Peyer's patch (tissue), 4 donors: ENCODE measurements around the gene SCARB1.

Experiments
- POLR2A ChIP-seq, 2 donors: fragments of 450-650 bp; IDR thresholded peaks; one replicate each; pipeline ENCODE4 v1.5.1; 2017; ENCODE audit warnings: antibody characterized with exemption in 2 of 2, mild to moderate bottlenecking in 2 of 2, moderate library complexity in 2 of 2
- TF ChIP-seq, protein P1 (sequence below), 6 experiments: fragments of 450-650 bp in 4 of 6; fragments of 200-600 bp in 2 of 6; sonication (generic) in 1 of 6; IDR thresholded peaks; one replicate each; pipeline ENCODE4 v1.5.1; 2017 to 2019; ENCODE audit warnings: antibody characterized with exemption in 6 of 6, mild to moderate bottlenecking in 3 of 6, moderate library complexity in 1 of 6

GRCh38 chr12:124869059-124869665, 5.5 kb upstream of the SCARB1 start:
- TF ChIP-seq, protein P1, sequence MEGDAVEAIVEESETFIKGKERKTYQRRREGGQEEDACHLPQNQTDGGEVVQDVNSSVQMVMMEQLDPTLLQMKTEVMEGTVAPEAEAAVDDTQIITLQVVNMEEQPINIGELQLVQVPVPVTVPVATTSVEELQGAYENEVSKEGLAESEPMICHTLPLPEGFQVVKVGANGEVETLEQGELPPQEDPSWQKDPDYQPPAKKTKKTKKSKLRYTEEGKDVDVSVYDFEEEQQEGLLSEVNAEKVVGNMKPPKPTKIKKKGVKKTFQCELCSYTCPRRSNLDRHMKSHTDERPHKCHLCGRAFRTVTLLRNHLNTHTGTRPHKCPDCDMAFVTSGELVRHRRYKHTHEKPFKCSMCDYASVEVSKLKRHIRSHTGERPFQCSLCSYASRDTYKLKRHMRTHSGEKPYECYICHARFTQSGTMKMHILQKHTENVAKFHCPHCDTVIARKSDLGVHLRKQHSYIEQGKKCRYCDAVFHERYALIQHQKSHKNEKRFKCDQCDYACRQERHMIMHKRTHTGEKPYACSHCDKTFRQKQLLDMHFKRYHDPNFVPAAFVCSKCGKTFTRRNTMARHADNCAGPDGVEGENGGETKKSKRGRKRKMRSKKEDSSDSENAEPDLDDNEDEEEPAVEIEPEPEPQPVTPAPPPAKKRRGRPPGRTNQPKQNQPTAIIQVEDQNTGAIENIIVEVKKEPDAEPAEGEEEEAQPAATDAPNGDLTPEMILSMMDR (IDR thresholded peaks at IDR 0.05): no peak
- TF ChIP-seq POLR2A (IDR thresholded peaks at IDR 0.05): no peak
